GM21737 (cell line): ENCODE measurements around the gene FAM237A.

Source experiments
- ATAC-seq: cut with Tn5 transposase; IDR thresholded peaks from one replicate; pipeline ENCODE4 v1.9.1; 2021; ENCODE audit warnings: mild to moderate bottlenecking, moderate library complexity; ENCODE audit not compliant: unreplicated experiment

FAM237A gene

GRCh38 chr2:206688453-206688852, 46.2 kb downstream of the FAM237A start:
- ATAC-seq, result no peak

GRCh38 chr2:206688990-206689389, 46.7 kb downstream of the FAM237A start:
- no peak for ATAC-seq

- ATAC-seq, result no peak
Measured at GRCh38 chr2:206692971-206693370, 50.7 kb downstream of the FAM237A start.

- no peak for ATAC-seq
Measured at GRCh38 chr2:206693399-206694137, 51.3 kb downstream of the FAM237A start.

GRCh38 chr2:206696910-206697309, 54.6 kb downstream of the FAM237A start:
- ATAC-seq, result no peak

- ATAC-seq, result no peak
Measured at GRCh38 chr2:206698811-206699210, 56.5 kb downstream of the FAM237A start.
